Gastrocnemius medialis (tissue), 4 donors: Measurements from ENCODE around the gene PRUNE2.

Experiments used
- POLR2A ChIP-seq, 2 donors: fragments of 450-650 bp; IDR thresholded peaks; one replicate each; pipeline ENCODE4 v1.6.1; 2017; ENCODE audit warnings: antibody characterized with exemption in 2 of 2, mild to moderate bottlenecking in 2 of 2, moderate library complexity in 2 of 2
- TF ChIP-seq, protein P1 (sequence below), 5 experiments: fragments of 450-650 bp in 3 of 5; fragments of 200-600 bp in 2 of 5; sonication (generic) in 2 of 5; IDR thresholded peaks in 4 of 5; conservative IDR thresholded peaks in 1 of 5; 1 replicate in 4 of 5; 2 replicates in 1 of 5; pipeline ENCODE4 v1.5.1; 2016 to 2019; ENCODE audit warnings: antibody characterized with exemption in 5 of 5, mild to moderate bottlenecking in 3 of 5, moderate library complexity in 3 of 5

DNA sequence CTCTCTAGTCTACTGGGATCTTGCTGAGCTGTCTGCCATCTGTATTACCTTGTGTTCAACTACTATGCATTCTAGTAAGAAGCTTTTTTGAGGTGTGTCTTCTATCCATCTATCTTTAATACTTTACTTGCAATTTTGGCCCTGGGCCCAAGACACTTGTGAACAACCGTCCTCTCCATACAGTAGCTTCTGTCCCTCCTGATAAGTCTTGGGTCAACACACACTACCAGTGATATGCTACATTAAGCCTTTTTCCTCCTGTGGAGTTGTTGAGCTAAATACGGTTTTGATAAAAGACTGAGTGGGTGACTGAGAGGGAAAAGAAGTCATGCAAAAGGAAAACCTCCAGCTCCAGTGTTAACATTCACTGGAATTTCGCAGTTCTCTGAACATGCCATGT is 275.0 kb downstream of the PRUNE2 start:
- TF ChIP-seq POLR2A (IDR thresholded peaks at IDR 0.05): no peak
- TF ChIP-seq, protein P1, sequence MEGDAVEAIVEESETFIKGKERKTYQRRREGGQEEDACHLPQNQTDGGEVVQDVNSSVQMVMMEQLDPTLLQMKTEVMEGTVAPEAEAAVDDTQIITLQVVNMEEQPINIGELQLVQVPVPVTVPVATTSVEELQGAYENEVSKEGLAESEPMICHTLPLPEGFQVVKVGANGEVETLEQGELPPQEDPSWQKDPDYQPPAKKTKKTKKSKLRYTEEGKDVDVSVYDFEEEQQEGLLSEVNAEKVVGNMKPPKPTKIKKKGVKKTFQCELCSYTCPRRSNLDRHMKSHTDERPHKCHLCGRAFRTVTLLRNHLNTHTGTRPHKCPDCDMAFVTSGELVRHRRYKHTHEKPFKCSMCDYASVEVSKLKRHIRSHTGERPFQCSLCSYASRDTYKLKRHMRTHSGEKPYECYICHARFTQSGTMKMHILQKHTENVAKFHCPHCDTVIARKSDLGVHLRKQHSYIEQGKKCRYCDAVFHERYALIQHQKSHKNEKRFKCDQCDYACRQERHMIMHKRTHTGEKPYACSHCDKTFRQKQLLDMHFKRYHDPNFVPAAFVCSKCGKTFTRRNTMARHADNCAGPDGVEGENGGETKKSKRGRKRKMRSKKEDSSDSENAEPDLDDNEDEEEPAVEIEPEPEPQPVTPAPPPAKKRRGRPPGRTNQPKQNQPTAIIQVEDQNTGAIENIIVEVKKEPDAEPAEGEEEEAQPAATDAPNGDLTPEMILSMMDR (IDR thresholded peaks at IDR 0.05 in 4 of 5, conservative IDR thresholded peaks at IDR 0.05 in 1 of 5): no peak
